Right atrium auricular region (tissue), 2 donors: ENCODE data around the gene LUC7L. TPM values are rescaled to one million over a fixed set of nuclear protein-coding genes. Genes with fewer than 3 reads are reported as not detected.
"Not testable (repeated sequence)": the region's sequence is repeated elsewhere in the genome, so short reads cannot be mapped to it uniquely, and the experiment has no call there.

ENCODE experiments used
- DNase-seq: peaks from one replicate; pipeline ENCODE4 v3.0.0-alpha.2; 2019; ENCODE audit warnings: low spot score
- H3K27ac ChIP-seq, 2 donors: fragments of 200-600 bp; sonication (generic); 1 replicate in 1 of 2; 2 replicates in 1 of 2; pipeline ENCODE4 v1.5.1; 2016 to 2019
- H3K27me3 ChIP-seq, 2 donors: fragments of 200-600 bp; sonication (generic); one replicate each; pipeline versions ENCODE4 v1.5.1 to v1.6.0; 2017 to 2019
- H3K36me3 ChIP-seq: fragments of 200-600 bp; sonication (generic); one replicate; pipeline ENCODE4 v1.5.1; 2016
- H3K4me1 ChIP-seq, 2 donors: fragments of 200-600 bp; sonication (generic); one replicate each; pipeline versions ENCODE4 v1.5.1 to v1.6.0; 2017 to 2019
- H3K4me3 ChIP-seq, 2 donors: fragments of 200-600 bp; sonication (generic); 1 replicate in 1 of 2; 2 replicates in 1 of 2; pipeline ENCODE4 v1.5.1; 2017 to 2019; ENCODE audit warnings: mild to moderate bottlenecking in 1 of 2, moderate library complexity in 1 of 2
- H3K9me3 ChIP-seq, 2 donors: fragments of 200-600 bp; sonication (generic); one replicate each; pipeline ENCODE4 v1.5.1; 2019
- total RNA-seq, 2 donors: library from RNA; depleted of rRNA; stranded (reverse); fragments of >200 nt; gene quantifications; one replicate each; pipeline ENCODE4 v1.1.0, GENCODE V29; 2016
- TF ChIP-seq, protein P1 (sequence below), 2 donors: fragments of 200-600 bp; sonication (generic); IDR thresholded peaks; one replicate each; pipeline ENCODE4 v1.5.1; 2019; ENCODE audit warnings: antibody characterized with exemption in 2 of 2

The LUC7L gene
- total RNA-seq, 2 donors from 2014 or later, result 18.3 to 20.2 TPM

DNA sequence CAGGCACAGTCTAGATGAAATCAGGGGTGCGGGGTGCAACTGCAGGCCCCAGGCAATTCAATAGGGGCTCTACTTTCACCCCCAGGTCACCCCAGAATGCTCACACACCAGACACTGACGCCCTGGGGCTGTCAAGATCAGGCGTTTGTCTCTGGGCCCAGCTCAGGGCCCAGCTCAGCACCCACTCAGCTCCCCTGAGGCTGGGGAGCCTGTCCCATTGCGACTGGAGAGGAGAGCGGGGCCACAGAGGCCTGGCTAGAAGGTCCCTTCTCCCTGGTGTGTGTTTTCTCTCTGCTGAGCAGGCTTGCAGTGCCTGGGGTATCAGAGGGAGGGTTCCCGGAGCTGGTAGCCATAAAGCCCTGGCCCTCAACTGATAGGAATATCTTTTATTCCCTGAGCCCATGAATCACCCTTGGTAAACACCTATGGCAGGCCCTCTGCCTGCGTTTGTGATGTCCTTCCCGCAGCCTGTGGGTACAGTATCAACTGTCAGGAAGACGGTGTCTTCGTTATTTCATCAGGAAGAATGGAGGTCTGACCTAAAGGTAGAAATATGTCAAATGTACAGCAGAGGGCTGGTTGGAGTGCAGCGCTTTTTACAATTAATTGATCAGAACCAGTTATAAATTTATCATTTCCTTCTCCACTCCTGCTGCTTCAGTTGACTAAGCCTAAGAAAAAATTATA lies 51.1 kb downstream of the LUC7L start:
- Histone ChIP-seq H3K9me3 (no peaks in the 10 kb centered on the region), H3K36me3 (no peaks in the 10 kb centered on the region), H3K4me3 (no peak overlapping the region), H3K4me1 (peaks cover 0 to 28% of the 10 kb centered on the region in 2 donors), H3K27me3 (peaks cover 3 to 26% of the 10 kb centered on the region in 2 donors), H3K27ac (no peak overlapping the region)
- TF ChIP-seq, protein P1, sequence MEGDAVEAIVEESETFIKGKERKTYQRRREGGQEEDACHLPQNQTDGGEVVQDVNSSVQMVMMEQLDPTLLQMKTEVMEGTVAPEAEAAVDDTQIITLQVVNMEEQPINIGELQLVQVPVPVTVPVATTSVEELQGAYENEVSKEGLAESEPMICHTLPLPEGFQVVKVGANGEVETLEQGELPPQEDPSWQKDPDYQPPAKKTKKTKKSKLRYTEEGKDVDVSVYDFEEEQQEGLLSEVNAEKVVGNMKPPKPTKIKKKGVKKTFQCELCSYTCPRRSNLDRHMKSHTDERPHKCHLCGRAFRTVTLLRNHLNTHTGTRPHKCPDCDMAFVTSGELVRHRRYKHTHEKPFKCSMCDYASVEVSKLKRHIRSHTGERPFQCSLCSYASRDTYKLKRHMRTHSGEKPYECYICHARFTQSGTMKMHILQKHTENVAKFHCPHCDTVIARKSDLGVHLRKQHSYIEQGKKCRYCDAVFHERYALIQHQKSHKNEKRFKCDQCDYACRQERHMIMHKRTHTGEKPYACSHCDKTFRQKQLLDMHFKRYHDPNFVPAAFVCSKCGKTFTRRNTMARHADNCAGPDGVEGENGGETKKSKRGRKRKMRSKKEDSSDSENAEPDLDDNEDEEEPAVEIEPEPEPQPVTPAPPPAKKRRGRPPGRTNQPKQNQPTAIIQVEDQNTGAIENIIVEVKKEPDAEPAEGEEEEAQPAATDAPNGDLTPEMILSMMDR (IDR thresholded peaks at IDR 0.05), result no peak
- DNase-seq, result no peak

DNA sequence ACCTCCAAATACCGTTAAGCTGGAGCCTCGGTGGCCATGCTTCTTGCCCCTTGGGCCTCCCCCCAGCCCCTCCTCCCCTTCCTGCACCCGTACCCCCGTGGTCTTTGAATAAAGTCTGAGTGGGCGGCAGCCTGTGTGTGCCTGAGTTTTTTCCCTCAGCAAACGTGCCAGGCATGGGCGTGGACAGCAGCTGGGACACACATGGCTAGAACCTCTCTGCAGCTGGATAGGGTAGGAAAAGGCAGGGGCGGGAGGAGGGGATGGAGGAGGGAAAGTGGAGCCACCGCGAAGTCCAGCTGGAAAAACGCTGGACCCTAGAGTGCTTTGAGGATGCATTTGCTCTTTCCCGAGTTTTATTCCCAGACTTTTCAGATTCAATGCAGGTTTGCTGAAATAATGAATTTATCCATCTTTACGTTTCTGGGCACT lies 51.8 kb downstream of the LUC7L start:
- H3K27me3 ChIP-seq, result peaks cover 3 to 26% of the 10 kb centered on the region in 2 donors
- peaks cover 0 to 28% of the 10 kb centered on the region in 2 donors for H3K4me1 ChIP-seq
- H3K4me3 ChIP-seq, result no peak overlapping the region
- no peak for DNase-seq
- no peak overlapping the region for H3K27ac ChIP-seq
- H3K9me3 ChIP-seq, result no peaks in the 10 kb centered on the region
- TF ChIP-seq, protein P1 (IDR thresholded peaks at IDR 0.05), result no peak
- H3K36me3 ChIP-seq, result no peaks in the 10 kb centered on the region

DNA sequence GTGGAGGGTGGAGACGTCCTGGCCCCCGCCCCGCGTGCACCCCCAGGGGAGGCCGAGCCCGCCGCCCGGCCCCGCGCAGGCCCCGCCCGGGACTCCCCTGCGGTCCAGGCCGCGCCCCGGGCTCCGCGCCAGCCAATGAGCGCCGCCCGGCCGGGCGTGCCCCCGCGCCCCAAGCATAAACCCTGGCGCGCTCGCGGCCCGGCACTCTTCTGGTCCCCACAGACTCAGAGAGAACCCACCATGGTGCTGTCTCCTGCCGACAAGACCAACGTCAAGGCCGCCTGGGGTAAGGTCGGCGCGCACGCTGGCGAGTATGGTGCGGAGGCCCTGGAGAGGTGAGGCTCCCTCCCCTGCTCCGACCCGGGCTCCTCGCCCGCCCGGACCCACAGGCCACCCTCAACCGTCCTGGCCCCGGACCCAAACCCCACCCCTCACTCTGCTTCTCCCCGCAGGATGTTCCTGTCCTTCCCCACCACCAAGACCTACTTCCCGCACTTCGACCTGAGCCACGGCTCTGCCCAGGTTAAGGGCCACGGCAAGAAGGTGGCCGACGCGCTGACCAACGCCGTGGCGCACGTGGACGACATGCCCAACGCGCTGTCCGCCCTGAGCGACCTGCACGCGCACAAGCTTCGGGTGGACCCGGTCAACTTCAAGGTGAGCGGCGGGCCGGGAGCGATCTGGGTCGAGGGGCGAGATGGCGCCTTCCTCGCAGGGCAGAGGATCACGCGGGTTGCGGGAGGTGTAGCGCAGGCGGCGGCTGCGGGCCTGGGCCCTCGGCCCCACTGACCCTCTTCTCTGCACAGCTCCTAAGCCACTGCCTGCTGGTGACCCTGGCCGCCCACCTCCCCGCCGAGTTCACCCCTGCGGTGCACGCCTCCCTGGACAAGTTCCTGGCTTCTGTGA lies 52.5 kb downstream of the LUC7L start, which contains the start of gene HBA1:
Gene HBA1, plus strand, starts transcription at position 204 of the 906 bp plus-strand sequence. Its CDS starts 37 bp downstream, at position 241.
- H3K4me3 ChIP-seq, H3K36me3 ChIP-seq, H3K27ac ChIP-seq, H3K9me3 ChIP-seq, DNase-seq: not testable (repeated sequence)
- peaks cover 0 to 28% of the 10 kb centered on the region in 2 donors for H3K4me1 ChIP-seq
- H3K27me3 ChIP-seq, result peaks cover 3 to 26% of the 10 kb centered on the region in 2 donors

DNA sequence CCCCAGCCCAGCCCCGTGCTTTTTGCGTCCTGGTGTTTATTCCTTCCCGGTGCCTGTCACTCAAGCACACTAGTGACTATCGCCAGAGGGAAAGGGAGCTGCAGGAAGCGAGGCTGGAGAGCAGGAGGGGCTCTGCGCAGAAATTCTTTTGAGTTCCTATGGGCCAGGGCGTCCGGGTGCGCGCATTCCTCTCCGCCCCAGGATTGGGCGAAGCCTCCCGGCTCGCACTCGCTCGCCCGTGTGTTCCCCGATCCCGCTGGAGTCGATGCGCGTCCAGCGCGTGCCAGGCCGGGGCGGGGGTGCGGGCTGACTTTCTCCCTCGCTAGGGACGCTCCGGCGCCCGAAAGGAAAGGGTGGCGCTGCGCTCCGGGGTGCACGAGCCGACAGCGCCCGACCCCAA lies 53.2 kb downstream of the LUC7L start:
- DNase-seq, H3K4me3 ChIP-seq, H3K9me3 ChIP-seq, H3K27ac ChIP-seq, H3K36me3 ChIP-seq: not testable (repeated sequence)
- Histone ChIP-seq H3K27me3 (peaks cover 10 to 26% of the 10 kb centered on the region in 2 donors), H3K4me1 (peaks cover 0 to 22% of the 10 kb centered on the region in 2 donors)

DNA sequence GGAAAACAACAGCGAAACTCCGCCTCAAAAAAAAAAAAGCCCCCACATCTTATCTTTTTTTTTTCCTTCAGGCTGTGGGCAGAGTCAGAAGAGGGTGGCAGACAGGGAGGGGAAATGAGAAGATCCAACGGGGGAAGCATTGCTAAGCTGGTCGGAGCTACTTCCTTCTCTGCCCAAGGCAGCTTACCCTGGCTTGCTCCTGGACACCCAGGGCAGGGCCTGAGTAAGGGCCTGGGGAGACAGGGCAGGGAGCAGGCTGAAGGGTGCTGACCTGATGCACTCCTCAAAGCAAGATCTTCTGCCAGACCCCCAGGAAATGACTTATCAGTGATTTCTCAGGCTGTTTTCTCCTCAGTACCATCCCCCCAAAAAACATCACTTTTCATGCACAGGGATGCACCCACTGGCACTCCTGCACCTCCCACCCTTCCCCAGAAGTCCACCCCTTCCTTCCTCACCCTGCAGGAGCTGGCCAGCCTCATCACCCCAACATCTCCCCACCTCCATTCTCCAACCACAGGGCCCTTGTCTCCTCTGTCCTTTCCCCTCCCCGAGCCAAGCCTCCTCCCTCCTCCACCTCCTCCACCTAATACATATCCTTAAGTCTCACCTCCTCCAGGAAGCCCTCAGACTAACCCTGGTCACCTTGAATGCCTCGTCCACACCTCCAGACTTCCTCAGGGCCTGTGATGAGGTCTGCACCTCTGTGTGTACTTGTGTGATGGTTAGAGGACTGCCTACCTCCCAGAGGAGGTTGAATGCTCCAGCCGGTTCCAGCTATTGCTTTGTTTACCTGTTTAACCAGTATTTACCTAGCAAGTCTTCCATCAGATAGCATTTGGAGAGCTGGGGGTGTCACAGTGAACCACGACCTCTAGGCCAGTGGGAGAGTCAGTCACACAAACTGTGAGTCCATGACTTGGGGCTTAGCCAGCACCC lies 54.0 kb downstream of the LUC7L start:
- no peaks in the 10 kb centered on the region for H3K9me3 ChIP-seq
- TF ChIP-seq, protein P1 (IDR thresholded peaks at IDR 0.05), result no peak
- peaks cover 10 to 22% of the 10 kb centered on the region in 2 donors for H3K27me3 ChIP-seq
- no peaks in the 10 kb centered on the region for H3K36me3 ChIP-seq
- no peak for DNase-seq
- H3K4me1 ChIP-seq, result peaks cover 0 to 15% of the 10 kb centered on the region in 2 donors
- H3K4me3 ChIP-seq, result no peak overlapping the region
- H3K27ac ChIP-seq, result no peak overlapping the region

DNA sequence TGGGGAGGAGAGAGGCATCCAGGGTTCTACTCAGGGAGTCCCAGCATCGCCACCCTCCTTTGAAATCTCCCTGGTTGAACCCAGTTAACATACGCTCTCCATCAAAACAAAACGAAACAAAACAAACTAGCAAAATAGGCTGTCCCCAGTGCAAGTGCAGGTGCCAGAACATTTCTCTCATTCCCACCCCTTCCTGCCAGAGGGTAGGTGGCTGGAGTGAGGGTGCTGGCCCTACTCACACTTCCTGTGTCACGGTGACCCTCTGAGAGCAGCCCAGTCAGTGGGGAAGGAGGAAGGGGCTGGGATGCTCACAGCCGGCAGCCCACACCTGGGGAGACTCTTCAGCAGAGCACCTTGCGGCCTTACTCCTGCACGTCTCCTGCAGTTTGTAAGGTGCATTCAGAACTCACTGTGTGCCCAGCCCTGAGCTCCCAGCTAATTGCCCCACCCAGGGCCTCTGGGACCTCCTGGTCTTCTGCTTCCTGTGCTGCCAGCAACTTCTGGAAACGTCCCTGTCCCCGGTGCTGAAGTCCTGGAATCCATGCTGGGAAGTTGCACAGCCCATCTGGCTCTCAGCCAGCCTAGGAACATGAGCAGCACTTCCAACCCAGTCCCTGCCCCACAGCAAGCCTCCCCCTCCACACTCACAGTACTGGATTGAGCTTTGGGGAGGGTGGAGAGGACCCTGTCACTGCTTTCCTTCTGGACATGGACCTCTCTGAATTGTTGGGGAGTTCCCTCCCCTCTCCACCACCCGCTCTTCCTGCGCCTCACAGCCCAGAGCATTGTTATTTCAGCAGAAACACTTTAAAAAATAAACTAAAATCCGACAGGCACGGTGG lies 55.1 kb downstream of the LUC7L start:
- not testable (repeated sequence) for H3K4me1 ChIP-seq, H3K36me3 ChIP-seq, H3K9me3 ChIP-seq, H3K27ac ChIP-seq, DNase-seq, H3K4me3 ChIP-seq
- H3K27me3 ChIP-seq, result peaks cover 10 to 23% of the 10 kb centered on the region in 2 donors

DNA sequence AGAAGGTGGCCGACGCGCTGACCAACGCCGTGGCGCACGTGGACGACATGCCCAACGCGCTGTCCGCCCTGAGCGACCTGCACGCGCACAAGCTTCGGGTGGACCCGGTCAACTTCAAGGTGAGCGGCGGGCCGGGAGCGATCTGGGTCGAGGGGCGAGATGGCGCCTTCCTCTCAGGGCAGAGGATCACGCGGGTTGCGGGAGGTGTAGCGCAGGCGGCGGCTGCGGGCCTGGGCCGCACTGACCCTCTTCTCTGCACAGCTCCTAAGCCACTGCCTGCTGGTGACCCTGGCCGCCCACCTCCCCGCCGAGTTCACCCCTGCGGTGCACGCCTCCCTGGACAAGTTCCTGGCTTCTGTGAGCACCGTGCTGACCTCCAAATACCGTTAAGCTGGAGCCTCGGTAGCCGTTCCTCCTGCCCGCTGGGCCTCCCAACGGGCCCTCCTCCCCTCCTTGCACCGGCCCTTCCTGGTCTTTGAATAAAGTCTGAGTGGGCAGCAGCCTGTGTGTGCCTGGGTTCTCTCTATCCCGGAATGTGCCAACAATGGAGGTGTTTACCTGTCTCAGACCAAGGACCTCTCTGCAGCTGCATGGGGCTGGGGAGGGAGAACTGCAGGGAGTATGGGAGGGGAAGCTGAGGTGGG lies 55.9 kb downstream of the LUC7L start:
- not testable (repeated sequence) for DNase-seq, H3K27ac ChIP-seq, H3K36me3 ChIP-seq, H3K4me1 ChIP-seq, H3K4me3 ChIP-seq, H3K9me3 ChIP-seq
- H3K27me3 ChIP-seq, result peaks cover 10 to 32% of the 10 kb centered on the region in 2 donors

DNA sequence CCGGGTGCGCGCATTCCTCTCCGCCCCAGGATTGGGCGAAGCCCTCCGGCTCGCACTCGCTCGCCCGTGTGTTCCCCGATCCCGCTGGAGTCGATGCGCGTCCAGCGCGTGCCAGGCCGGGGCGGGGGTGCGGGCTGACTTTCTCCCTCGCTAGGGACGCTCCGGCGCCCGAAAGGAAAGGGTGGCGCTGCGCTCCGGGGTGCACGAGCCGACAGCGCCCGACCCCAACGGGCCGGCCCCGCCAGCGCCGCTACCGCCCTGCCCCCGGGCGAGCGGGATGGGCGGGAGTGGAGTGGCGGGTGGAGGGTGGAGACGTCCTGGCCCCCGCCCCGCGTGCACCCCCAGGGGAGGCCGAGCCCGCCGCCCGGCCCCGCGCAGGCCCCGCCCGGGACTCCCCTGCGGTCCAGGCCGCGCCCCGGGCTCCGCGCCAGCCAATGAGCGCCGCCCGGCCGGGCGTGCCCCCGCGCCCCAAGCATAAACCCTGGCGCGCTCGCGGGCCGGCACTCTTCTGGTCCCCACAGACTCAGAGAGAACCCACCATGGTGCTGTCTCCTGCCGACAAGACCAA lies 56.8 kb downstream of the LUC7L start, which contains the start of gene HBA2:
Gene HBA2, plus strand, starts transcription at position 503 of the 568 bp plus-strand sequence. Its CDS starts 37 bp downstream, at position 540.
- not testable (repeated sequence) for DNase-seq, H3K4me3 ChIP-seq, H3K27ac ChIP-seq, H3K9me3 ChIP-seq, H3K4me1 ChIP-seq, H3K36me3 ChIP-seq
- H3K27me3 ChIP-seq, result peaks cover 16 to 31% of the 10 kb centered on the region in 2 donors
